CD4-positive, alpha-beta T cell treated with Interferon alpha-2 for 1 hour (primary cell): ENCODE data around the gene SLC24A4.
"Not testable (repeated sequence)": the region's sequence is repeated elsewhere in the genome, so short reads cannot be mapped to it uniquely, and the experiment has no call there.

Experiments used
- DNase-seq, 2 donors: peaks; one replicate each; pipeline ENCODE4 v3.0.0-alpha.2; 2020 to 2022

Gene SLC24A4

DNA sequence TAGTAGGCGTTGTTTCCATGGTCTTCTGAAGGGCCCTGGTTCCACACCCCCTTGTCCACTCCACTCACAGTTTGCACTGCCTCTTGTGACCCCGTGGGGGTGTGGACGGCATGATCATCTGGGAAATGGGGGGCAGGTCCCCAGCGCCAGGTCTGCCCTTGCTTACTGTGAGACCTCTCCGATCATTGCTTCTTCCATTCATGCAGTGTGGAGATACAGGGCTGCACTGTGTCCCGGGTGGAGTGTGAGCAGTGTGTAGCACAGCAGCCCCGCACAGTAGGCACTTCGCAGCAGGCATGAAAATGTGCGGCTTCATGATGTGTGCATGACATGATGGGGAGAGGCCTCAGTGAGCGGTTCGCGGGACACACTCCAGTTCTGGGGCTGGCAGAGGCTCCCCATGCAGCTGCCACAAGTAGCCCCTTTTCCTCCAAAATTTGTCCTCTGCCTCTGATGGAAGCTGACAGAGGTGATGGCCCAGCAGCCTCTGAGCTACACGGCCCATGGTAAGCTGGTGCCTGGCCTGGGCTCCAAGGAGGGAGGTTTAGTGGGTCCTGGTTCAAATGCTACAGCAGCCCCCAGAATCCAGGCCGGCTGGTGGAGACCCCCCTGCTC lies 205.6 kb downstream of the SLC24A4 start:
- no peak for DNase-seq

DNA sequence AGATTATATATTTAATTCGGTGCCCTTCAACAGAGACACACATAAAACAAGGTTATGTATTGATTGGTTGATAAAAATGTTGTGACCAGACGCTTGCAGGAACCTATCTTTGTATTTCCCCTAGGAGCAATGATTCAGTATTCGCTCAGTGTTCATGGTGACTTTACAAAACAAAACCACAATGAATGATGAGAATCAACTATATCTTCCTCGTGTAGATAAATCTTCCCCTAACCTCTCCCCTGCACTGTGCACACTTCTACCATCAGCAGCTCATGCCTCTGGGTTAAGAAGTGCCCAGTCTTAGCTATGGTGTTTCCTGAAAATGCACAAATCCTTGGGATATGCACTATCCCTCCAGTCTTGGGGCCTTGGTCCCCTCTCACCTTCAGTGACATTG lies 206.9 kb downstream of the SLC24A4 start:
- DNase-seq: no peak

DNA sequence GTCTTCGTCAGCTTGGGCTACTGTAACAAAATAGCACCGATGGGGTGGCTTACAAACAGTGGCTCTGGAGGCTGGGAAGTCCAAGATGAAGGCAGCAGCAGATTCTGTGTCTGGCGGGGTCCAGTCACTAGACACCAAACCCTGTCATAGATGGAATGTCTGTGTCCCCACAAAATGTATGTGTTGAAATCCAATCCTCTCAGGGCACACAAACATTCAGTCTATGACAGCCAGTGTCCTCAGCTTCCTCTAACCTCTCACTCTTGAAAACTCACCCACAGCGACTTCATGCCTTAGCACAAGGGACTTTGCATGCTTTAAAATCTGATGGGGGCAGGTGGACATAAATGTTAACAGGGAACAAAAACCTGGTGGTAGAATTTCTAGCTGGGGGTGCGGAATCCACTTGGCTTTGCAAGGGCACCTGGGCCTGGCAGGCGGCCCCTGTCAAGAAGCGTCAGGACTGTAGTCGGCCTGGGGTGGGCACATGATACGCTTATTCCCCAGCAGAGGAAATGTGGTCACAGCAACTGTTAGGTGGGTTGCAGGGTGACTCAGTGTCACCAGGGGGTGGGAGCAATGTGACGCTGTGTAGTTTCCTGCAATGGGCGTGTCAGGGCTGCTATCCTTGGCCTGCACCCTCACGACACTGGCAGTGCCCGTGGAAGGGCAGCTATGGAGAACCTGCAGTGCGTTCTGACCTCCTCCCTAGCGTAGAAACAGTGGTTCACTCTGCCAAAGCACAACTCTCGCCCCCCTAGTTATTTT lies 208.3 kb downstream of the SLC24A4 start:
- DNase-seq: peak; percentile 83 to 86

DNA sequence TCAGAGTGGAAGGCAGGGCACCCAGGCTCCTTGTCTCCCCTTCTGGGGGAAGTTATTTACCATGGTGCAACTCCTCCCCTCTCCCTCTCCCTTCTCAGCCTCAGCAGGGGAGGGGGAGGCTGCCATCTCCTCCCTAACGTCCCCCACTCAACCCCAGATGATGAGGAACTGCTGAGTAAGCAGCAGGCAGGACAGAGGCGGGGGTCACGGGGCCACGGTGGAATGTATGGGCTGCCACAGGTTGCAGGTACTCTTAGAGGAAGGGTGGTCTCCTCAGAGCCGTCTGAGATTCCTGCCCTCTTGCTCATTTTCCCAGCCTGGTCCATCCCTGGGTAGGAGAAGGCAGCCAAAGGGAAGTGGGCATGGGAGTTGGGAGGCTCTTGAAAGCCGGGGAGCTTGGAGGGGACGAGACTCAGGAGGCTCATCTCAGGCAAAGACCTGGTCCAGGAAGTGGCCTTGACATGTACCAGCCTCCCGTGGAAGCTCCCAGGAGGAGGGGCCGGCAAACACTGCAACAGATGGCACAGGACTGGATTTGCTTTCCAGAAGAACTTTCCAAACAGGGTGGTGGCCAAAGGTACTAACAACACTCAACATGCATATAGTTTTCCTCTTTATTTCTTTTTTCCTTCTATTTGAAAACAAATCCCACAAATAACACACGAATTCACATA lies 209.7 kb downstream of the SLC24A4 start:
- no peak for DNase-seq

DNA sequence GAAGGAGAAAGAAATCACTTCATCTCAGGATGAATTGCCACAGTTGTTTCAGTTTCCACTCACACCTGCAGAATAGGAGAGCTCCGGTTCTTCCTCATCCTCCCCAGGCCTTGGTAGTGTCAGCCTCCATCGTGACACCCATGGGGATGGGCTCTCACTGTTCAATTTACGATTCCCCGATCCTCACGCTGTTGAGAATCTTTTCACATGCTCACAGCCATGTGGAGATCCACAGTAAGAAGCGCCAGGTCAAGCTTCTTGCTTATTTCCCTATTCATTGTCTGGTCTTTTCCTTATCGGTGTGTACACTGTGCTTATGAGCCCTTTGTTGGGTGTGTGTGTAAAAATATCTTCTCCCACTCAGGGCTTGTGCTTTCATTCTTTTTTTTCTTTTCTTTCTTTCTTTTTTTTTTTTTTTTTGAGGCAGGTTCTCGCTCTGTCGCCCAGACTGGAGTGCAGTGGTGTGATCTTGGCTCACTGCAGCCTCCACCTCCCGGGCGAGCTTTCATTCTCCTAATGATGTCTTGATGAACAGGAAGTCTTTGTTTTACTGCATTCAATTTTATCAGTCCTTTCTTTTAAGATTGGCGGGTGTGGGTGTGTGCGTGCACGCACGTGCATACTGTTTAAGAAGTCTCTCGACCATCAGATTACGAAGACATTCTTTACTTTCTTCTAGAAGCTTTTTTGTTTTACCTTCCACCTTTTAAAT lies 212.1 kb downstream of the SLC24A4 start:
- DNase-seq: peak; percentile 25 to 51

DNA sequence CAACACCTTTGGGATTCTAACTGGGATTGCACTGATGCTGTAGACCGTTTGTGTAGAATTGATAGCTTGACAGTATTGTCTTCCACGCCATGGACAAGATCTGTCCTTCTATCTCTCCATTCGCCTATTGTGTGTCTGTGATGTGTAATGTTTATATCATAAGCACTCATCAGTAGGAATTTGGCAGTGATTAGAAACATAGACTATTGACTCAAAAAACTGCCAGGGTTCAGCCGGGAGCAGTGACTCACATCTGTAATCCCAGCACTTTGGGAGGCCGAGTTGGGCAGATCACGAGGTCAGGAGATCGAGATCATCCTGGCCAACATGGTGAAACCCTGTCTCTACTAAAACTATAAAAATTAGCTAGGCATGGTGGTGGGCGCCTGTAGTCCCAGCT lies 213.3 kb downstream of the SLC24A4 start:
- DNase-seq: not testable (repeated sequence)

DNA sequence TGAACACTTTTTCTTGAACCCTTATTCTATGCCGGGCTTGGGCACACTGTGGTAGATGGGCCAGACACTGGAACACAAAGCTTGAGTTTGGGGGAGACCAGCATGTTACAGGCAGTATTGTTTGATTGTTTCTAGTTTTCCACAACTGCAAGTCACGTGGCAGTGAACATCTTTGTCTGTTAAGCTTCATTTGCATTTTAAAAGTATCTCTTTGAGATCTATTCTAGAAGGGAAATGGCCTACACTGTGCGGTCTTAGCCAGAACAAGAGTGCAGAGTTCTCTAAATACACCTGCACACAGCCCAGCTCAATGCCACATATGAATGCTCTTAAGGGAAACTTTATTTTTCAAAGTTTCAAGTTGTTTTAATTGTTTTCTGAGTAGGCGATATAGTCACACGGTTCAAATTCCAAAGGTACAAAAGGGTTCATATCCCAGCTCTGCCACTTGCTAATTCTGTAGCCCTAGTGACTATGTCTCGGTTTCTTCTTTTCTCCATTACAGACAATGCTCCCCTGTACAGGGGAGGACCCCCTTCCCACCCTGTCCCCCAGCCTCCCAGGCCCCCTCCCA lies 215.5 kb downstream of the SLC24A4 start:
- no peak for DNase-seq

DNA sequence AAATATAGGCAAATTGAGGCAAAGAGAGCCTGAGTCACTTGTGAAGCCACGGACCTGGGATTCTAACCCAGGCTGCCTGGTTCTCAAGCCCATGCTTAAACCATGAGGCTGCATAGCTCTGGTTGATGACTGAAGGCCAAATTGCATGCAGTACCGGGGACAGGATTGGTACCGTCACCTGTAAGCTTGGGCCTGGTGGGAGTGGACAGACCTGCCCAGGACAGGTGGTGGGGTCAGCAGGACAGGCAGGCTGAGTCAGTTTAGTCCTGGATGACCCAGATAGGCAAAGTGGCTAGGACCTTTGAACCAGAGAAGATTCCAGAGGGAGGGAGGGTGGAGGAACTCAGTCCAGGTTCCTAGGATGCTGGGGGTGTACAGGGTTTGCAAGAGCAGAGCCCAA lies 216.5 kb downstream of the SLC24A4 start:
- no peak for DNase-seq

DNA sequence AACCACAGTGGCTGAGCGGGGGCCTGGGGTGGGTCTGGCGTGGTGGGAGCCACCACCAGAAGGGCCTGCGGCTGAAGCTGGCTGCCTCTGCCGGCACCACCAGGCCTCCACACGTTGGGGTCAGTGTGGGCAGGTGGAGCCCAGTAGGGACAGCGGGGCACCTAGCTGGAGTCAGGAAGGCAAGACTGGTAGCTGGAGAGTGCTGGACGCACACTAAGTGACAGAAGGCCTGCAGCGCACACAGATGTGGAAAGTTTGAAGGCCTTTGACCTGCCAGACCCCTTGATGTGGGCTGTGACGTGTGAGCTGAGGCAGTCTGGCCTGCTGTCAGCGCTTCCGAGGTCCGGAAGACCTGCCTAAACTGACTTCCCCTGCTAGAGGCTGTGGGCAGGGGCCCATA lies 216.9 kb downstream of the SLC24A4 start:
- peak in 1 of 2 donors; percentile 29 for DNase-seq

DNA sequence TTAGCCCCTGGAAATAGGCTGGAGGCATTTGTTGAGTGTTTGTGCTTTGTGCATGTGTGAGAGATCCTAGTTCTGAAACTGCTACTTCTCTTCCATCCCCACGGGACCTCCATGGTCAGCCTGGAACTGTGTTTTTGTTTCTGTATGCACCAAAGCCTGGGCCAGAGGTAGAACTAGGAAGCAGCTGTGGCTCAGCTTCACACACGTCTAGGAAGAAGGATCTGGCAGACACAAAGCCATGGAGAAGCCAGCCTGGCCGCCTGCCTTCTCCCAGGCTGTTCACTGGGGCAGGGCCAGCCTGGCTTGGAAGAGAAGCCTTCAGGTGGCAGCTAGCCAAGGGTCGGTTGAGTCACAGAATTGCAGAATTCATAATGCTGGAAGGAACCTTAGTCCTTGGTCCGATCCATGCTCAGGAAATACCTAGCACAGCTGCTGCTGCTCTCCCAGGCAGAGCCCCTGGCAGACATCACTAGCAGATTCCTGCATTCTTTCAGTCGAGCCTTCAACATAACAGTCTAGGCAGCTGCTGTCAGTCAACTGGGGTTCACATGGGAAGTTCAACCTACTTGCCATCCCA lies 217.6 kb downstream of the SLC24A4 start:
- DNase-seq: no peak

DNA sequence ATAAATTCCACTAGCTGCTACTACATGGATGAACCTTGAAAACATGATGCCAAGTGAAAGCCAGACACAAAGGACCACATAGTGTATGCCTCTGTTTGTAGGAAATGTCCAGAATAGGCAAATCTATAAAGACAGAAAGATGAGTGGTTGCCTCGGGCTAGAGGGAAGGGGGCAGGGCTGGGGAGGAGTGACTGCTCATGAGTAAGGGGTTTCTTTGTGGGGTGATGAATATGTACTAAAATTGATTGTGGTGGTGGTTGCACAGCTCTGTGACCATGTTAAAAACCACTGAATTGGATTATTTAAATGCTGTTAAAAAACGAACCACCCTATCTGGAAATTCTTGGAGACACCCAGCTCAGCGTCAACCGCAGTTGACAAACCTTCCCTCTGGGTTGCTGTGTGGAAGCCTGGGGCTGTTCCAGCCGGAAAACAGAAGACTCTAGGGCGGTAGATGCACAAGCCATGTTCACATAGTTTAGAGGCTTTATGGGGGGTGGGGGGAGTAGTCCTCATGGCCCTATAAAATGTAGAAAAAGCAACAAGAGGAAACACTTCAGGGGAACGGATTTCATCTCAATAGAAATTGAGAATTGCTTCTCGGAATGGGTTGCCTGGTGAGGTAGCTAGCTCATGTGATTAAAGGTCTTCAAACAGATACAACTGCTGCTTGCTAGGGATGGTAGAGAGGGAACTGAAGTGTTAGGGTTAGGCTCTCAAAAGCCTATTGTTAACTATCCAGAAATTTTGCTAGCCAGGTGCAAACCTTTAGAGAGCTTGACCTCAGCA lies 220.0 kb downstream of the SLC24A4 start:
- no peak for DNase-seq

DNA sequence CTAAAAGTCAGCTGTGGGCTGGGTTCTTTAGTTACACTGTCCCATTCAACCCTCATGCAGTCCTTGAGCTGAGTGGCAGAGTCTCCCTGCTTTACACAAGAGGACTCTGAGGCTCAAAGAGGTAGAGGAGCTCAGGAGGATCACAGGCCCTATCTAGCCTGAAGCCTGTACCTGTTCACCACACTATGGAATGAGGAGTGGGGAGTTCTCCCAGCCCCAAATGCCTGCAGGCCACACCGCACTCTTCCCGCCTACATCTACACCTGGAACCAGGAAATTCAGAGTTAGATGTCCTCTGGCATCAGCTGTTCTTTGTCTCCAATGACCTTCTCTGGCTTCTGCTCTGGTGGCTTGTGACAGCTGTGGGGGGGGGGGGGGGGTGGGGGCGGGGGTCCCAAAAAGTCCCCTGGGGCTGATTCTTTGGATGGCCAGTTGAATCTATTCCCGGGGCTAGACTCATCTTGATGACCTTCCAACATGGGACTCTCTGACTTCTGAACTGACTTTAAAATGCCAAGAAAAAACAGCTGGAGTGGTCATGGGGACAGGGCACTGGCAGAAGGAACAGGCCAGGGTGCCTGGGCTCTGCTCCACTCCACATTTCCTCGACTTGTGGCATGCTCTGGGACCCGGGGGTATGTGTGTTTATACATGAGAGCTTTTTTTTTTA lies 221.2 kb downstream of the SLC24A4 start:
- no peak for DNase-seq

DNA sequence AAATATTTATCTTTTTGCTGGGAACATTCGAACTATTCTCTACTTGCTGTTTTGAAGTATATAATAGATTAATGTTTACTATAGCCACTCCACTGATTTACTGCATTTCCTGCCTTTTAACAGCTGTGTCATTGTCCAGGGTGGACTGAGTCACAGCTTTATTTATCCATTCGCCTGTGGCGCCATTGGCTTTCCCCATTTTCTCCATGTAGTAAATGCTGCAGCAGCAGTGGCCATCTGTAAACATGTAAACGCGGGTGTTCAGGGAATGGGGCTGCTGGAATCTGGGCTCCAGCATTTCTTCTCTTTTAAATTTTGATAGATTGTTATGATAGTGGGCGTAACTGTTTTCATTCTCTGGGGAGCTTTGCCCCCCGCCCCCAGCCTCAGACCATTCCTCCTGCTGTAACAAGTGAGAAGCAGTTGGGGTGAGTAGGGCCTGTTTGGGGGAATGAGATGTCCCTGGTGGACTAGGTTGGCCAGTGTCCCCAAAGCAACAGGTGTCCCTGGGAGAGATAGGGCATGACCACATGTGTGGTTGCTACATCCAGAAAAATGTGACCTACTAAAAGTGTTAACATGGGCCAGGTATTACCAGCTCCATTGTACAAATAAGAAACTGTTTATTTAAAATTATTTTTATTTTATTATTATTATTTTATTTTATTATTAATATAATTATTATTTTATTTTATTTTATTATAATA lies 223.5 kb downstream of the SLC24A4 start:
- DNase-seq: no peak

DNA sequence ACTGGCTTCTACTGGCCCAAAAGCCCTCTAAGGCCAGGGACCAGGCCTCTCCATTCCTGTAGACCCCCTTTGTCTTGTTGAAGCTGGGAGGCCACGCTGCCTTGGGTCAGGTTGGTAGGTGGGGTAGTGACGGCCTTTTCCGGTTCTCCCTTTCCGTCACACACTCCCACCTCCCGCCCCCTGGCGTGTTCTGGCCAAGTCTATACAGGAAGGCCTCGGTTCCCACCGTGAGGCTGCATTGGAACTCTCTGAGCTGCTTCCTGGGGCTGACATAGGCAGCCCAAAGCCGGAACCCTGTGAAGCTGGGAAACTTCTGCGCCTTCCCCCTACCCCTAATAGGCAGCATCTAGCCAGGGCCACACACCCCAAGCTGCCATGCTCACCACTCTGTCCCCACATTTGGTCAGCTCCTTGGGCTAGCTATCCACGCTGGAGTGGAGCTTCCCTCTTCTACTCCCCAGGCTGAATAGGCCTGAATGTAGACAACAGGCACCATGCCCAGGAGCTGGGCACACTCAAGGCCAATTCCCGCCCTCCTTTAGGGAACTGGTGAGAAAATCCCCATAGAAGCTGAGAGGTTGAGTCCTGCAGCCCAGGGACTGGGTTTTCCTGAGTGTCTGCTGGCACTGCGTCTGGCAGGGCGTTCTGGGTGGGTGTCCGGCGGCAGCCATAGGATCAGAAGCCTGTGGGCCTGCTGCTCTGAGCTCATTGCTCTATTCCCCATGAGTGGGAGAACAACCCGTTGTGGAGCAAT lies 226.3 kb downstream of the SLC24A4 start:
- no peak for DNase-seq

DNA sequence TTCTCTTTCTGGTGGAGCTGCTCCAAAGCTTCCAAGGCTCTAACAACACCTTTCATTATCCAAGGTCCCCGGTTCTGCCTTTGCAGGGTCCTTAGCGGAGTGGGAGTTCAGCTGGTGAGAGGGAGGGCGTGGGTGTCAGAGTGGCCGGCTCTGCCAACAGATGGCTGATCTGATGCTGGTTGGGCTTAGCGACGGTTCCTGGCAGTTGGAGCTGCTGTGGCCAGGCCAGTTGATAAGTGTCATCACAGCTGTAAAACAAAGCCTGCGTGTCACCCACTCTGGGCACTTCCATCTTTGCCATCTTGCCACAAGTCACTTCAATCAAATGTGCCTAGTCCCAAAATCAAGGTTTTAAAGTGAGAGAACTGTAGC lies 226.9 kb downstream of the SLC24A4 start:
- DNase-seq: peak in 1 of 2 donors; percentile 24
